Measurements from ENCODE around the gene APOH. TPM values are rescaled to one million over a fixed set of nuclear protein-coding genes. Genes with fewer than 3 reads are reported as not detected.

The APOH gene
- total and polyA plus RNA-seq, 2 of the 13 experiments (the other 11 are each of a cell fraction or from before 2014, with no cell fraction given), result 4,846 to 5,748 TPM

DNA sequence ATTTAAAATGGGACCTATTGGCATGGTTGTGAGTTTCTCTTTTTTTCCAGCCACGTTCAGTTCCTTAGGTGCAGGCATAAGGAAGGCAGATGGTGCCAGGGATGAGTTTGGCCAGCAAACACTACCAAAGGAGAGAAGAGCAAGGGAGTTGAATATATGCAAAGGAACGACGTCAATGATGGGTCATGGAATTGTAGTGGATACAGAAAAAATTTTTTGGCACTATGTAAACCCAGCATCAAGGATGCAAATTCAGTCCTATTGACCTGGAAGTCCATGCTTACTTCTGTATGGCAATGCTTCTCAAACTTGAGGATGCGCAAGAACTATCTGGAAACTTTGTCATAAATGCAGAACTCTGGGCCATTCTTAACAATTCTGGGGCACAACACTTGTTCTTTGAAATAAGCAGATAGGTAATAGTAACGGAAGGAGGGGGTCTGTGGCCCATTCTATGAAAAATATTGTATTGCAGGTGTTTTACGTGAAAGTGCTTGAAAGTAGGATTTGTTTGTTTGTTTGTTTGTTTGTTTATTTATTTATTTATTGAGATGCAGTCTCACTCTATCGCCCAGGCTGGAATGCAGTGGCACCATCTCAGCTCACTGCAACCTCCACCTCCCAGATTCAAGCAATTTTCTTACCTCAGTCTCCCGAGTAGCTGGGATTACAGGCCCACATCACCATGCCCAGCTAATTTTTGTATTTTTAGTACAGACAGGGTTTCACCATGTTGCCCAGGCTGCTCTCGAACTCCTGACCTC, 18.0 kb downstream of the APOH start (continued):
- TF ChIP-seq, protein P1, sequence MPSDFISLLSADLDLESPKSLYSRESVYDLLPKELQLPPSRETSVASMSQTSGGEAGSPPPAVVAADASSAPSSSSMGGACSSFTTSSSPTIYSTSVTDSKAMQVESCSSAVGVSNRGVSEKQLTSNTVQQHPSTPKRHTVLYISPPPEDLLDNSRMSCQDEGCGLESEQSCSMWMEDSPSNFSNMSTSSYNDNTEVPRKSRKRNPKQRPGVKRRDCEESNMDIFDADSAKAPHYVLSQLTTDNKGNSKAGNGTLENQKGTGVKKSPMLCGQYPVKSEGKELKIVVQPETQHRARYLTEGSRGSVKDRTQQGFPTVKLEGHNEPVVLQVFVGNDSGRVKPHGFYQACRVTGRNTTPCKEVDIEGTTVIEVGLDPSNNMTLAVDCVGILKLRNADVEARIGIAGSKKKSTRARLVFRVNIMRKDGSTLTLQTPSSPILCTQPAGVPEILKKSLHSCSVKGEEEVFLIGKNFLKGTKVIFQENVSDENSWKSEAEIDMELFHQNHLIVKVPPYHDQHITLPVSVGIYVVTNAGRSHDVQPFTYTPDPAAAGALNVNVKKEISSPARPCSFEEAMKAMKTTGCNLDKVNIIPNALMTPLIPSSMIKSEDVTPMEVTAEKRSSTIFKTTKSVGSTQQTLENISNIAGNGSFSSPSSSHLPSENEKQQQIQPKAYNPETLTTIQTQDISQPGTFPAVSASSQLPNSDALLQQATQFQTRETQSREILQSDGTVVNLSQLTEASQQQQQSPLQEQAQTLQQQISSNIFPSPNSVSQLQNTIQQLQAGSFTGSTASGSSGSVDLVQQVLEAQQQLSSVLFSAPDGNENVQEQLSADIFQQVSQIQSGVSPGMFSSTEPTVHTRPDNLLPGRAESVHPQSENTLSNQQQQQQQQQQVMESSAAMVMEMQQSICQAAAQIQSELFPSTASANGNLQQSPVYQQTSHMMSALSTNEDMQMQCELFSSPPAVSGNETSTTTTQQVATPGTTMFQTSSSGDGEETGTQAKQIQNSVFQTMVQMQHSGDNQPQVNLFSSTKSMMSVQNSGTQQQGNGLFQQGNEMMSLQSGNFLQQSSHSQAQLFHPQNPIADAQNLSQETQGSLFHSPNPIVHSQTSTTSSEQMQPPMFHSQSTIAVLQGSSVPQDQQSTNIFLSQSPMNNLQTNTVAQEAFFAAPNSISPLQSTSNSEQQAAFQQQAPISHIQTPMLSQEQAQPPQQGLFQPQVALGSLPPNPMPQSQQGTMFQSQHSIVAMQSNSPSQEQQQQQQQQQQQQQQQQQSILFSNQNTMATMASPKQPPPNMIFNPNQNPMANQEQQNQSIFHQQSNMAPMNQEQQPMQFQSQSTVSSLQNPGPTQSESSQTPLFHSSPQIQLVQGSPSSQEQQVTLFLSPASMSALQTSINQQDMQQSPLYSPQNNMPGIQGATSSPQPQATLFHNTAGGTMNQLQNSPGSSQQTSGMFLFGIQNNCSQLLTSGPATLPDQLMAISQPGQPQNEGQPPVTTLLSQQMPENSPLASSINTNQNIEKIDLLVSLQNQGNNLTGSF (CRISPR knock-in tag; IDR thresholded peaks at IDR 0.05), result no peak
- no peak for TF ChIP-seq SCMH1 (CRISPR knock-in tag; IDR thresholded peaks at IDR 0.05; ENCODE audit: borderline replicate concordance)
- TF ChIP-seq, protein P2, sequence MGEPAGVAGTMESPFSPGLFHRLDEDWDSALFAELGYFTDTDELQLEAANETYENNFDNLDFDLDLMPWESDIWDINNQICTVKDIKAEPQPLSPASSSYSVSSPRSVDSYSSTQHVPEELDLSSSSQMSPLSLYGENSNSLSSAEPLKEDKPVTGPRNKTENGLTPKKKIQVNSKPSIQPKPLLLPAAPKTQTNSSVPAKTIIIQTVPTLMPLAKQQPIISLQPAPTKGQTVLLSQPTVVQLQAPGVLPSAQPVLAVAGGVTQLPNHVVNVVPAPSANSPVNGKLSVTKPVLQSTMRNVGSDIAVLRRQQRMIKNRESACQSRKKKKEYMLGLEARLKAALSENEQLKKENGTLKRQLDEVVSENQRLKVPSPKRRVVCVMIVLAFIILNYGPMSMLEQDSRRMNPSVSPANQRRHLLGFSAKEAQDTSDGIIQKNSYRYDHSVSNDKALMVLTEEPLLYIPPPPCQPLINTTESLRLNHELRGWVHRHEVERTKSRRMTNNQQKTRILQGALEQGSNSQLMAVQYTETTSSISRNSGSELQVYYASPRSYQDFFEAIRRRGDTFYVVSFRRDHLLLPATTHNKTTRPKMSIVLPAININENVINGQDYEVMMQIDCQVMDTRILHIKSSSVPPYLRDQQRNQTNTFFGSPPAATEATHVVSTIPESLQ (CRISPR knock-in tag; conservative IDR thresholded peaks at IDR 0.05), result no peak
- TF ChIP-seq ZNF143 (CRISPR knock-in tag; IDR thresholded peaks at IDR 0.05), result no peak
- TF ChIP-seq FOXJ3 (CRISPR knock-in tag; IDR thresholded peaks at IDR 0.05; ENCODE audit: borderline replicate concordance), result no peak
- 0 out of 2 replicates have a peak, but pooled peaks have one; percentile 28 for TF ChIP-seq GFI1 (CRISPR knock-in tag; IDR thresholded peaks at IDR 0.05; ENCODE audit: borderline replicate concordance)
- peak; percentile 61; the same call in 1 of the 2 replicates for TF ChIP-seq ZC3H4 (CRISPR knock-in tag; IDR thresholded peaks at IDR 0.05; ENCODE audit: borderline replicate concordance)
- TF ChIP-seq, protein P3, sequence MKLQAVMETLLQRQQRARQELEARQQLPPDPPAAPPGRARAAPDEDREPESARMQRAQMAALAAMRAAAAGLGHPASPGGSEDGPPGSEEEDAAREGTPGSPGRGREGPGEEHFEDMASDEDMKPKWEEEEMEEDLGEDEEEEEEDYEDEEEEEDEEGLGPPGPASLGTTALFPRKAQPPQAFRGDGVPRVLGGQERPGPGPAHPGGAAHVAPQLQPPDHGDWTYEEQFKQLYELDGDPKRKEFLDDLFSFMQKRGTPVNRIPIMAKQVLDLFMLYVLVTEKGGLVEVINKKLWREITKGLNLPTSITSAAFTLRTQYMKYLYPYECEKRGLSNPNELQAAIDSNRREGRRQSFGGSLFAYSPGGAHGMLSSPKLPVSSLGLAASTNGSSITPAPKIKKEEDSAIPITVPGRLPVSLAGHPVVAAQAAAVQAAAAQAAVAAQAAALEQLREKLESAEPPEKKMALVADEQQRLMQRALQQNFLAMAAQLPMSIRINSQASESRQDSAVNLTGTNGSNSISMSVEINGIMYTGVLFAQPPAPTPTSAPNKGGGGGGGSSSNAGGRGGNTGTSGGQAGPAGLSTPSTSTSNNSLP (IDR thresholded peaks at IDR 0.05; ENCODE audit: low read depth, low read length), result no peak
- no peak for TF ChIP-seq RARA (CRISPR knock-in tag; IDR thresholded peaks at IDR 0.05)
- TF ChIP-seq ZNF672 (CRISPR knock-in tag; IDR thresholded peaks at IDR 0.05), result no peak
- TF ChIP-seq, protein P4, sequence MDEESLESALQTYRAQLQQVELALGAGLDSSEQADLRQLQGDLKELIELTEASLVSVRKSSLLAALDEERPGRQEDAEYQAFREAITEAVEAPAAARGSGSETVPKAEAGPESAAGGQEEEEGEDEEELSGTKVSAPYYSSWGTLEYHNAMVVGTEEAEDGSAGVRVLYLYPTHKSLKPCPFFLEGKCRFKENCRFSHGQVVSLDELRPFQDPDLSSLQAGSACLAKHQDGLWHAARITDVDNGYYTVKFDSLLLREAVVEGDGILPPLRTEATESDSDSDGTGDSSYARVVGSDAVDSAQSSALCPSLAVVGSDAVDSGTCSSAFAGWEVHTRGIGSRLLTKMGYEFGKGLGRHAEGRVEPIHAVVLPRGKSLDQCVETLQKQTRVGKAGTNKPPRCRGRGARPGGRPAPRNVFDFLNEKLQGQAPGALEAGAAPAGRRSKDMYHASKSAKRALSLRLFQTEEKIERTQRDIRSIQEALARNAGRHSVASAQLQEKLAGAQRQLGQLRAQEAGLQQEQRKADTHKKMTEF (CRISPR knock-in tag; IDR thresholded peaks at IDR 0.05), result peak; percentile 5; the same call in 1 of the 2 replicates
- no peak for TF ChIP-seq CAMTA2 (CRISPR knock-in tag; IDR thresholded peaks at IDR 0.05; ENCODE audit: borderline replicate concordance)
- no peak for TF ChIP-seq EED (CRISPR knock-in tag; IDR thresholded peaks at IDR 0.05)
- TF ChIP-seq ZNF17 (CRISPR knock-in tag; IDR thresholded peaks at IDR 0.05), result 0 out of 2 replicates have a peak, but pooled peaks have one; percentile 31
- no peak for TF ChIP-seq KDM4B (CRISPR knock-in tag; IDR thresholded peaks at IDR 0.05)
- 0 out of 2 replicates have a peak, but pooled peaks have one; percentile 26 for TF ChIP-seq SIX4 (CRISPR knock-in tag; IDR thresholded peaks at IDR 0.05)
- TF ChIP-seq ZNF883 (CRISPR knock-in tag; IDR thresholded peaks at IDR 0.05; ENCODE audit: not compliant biosample characterization), result no peak

Measured in HepG2 (cell line).